AG10803 (cell line): ENCODE data around the gene MFAP3.
A peak's percentile ranks its signal among the peaks of the same experiment; 100 is the strongest.

Experiments used
- DNase-seq: peaks from one replicate; pipeline ENCODE4 v3.0.0; 2010; ENCODE audit warnings: low read depth
- H3K4me3 ChIP-seq: 2 replicates; pipeline ENCODE4 v1.5.1; 2011; ENCODE audit warnings: mild to moderate bottlenecking, low read length, control low read depth
- CTCF ChIP-seq: conservative IDR thresholded peaks from 2 replicates; pipeline ENCODE4 v1.5.1; 2011; ENCODE audit warnings: mild to moderate bottlenecking, low read length, control low read depth, inconsistent platforms

MFAP3 gene

GRCh38 chr5:154038261-154038706 is 483 bp upstream of the MFAP3 start:
- no peak for TF ChIP-seq CTCF
- DNase-seq: no peak

GRCh38 chr5:154039458-154039829 is 677 bp downstream of the MFAP3 start:
- peak overlapping the region; percentile 94 for H3K4me3 ChIP-seq
- DNase-seq: no peak
- no peak for TF ChIP-seq CTCF

More at GRCh38 chr5:154038261-154038706, 483 bp upstream of the MFAP3 start:
- peak overlapping the region; percentile 94 for H3K4me3 ChIP-seq

GRCh38 chr5:154042766-154043165 is 4.0 kb downstream of the MFAP3 start:
- H3K4me3 ChIP-seq: no peak overlapping the region
- DNase-seq: peak; percentile 35
- TF ChIP-seq CTCF: no peak

- no peak for DNase-seq
- no peak for TF ChIP-seq CTCF
- no peak overlapping the region for H3K4me3 ChIP-seq
These were observed 5.3 kb downstream of the MFAP3 start for GRCh38 chr5:154044099-154044498.

- H3K4me3 ChIP-seq: no peak overlapping the region
- no peak for TF ChIP-seq CTCF
- no peak for DNase-seq
These were observed 5.8 kb downstream of the MFAP3 start for GRCh38 chr5:154044581-154044980.

- H3K4me3 ChIP-seq: no peak overlapping the region
- no peak for TF ChIP-seq CTCF
- DNase-seq: no peak
These were observed 7.7 kb downstream of the MFAP3 start for GRCh38 chr5:154046486-154046885.

GRCh38 chr5:154047324-154047723 is 8.6 kb downstream of the MFAP3 start:
- DNase-seq: no peak
- no peak for TF ChIP-seq CTCF
- no peak overlapping the region for H3K4me3 ChIP-seq
